NT2/D1 (cell line): ENCODE data around the gene NONO.
A peak's percentile ranks its signal among the peaks of the same experiment; 100 is the strongest.
"Not testable (repeated sequence)": the region's sequence is repeated elsewhere in the genome, so short reads cannot be mapped to it uniquely, and the experiment has no call there.

ENCODE experiments used
- DNase-seq: peaks from one replicate; pipeline ENCODE4 v3.0.0-alpha.2; 2011; ENCODE audit warnings: low read depth, low spot score
- H3K27me3 ChIP-seq: 2 replicates; pipeline ENCODE4 v1.6.0; 2011; ENCODE audit warnings: mild to moderate bottlenecking; ENCODE audit not compliant: insufficient read length, insufficient read depth
- H3K36me3 ChIP-seq: 2 replicates; pipeline ENCODE4 v1.6.1; 2011; ENCODE audit warnings: mild to moderate bottlenecking, low read length, mixed read lengths; ENCODE audit not compliant: insufficient read depth, insufficient read length
- H3K4me1 ChIP-seq: 2 replicates; pipeline ENCODE4 v1.5.1; 2011; ENCODE audit not compliant: insufficient read depth, insufficient read length
- H3K4me3 ChIP-seq: 2 replicates; pipeline ENCODE4 v1.5.1; 2011; ENCODE audit warnings: low read depth; ENCODE audit not compliant: insufficient read length
- H3K9ac ChIP-seq: 2 replicates; pipeline ENCODE4 v1.6.0; 2011; ENCODE audit warnings: low read depth; ENCODE audit not compliant: insufficient read length
- H3K9me3 ChIP-seq: 2 replicates; pipeline ENCODE4 v1.5.1; 2011; ENCODE audit warnings: mild to moderate bottlenecking, low read length; ENCODE audit not compliant: insufficient read depth
- SUZ12 ChIP-seq: IDR thresholded peaks from 2 replicates; pipeline ENCODE4 v1.6.1; 2011; ENCODE audit not compliant: insufficient read length, insufficient read depth; ENCODE audit errors: extremely low read depth
- YY1 ChIP-seq: IDR thresholded peaks from 2 replicates; pipeline ENCODE4 v1.6.1; 2011; ENCODE audit not compliant: insufficient read length, insufficient read depth
- ZNF274 ChIP-seq: IDR thresholded peaks from 2 replicates; pipeline ENCODE4 v1.6.1; 2011; ENCODE audit warnings: mild to moderate bottlenecking, low read depth, low read length

The NONO gene

GRCh38 chrX:71250841-71251240, 32.6 kb upstream of the NONO start:
- H3K27me3 ChIP-seq: no peaks in the 10 kb centered on the region
- no peak overlapping the region for H3K9ac ChIP-seq
- H3K4me1 ChIP-seq: peaks cover 8% of the 10 kb centered on the region
- no peaks in the 10 kb centered on the region for H3K9me3 ChIP-seq
- peaks cover 69% of the 10 kb centered on the region for H3K36me3 ChIP-seq
- TF ChIP-seq YY1: no peak
- no peak for TF ChIP-seq SUZ12
- TF ChIP-seq ZNF274: no peak
- no peak for DNase-seq
- H3K4me3 ChIP-seq: no peak overlapping the region

GRCh38 chrX:71251466-71251973, 31.9 kb upstream of the NONO start:
- H3K27me3 ChIP-seq: no peaks in the 10 kb centered on the region
- peaks cover 8% of the 10 kb centered on the region for H3K4me1 ChIP-seq
- TF ChIP-seq SUZ12 (no peak), ZNF274 (no peak), YY1 (no peak)
- peak overlapping the region; percentile 45 for H3K4me3 ChIP-seq
- no peak for DNase-seq
- peaks cover 63% of the 10 kb centered on the region for H3K36me3 ChIP-seq
- peak overlapping the region; percentile 21 for H3K9ac ChIP-seq
- H3K9me3 ChIP-seq: no peaks in the 10 kb centered on the region

- no peaks in the 10 kb centered on the region for H3K9me3 ChIP-seq
These were observed 31.2 kb upstream of the NONO start for GRCh38 chrX:71252221-71252620.

GRCh38 chrX:71253253-71254091, 30.0 kb upstream of the NONO start:
- no peak for TF ChIP-seq YY1
- no peak for TF ChIP-seq ZNF274
- TF ChIP-seq SUZ12: no peak
- H3K27me3 ChIP-seq: no peaks in the 10 kb centered on the region
- peak overlapping the region; percentile 93 for H3K9ac ChIP-seq
- H3K4me1 ChIP-seq: peaks cover 8% of the 10 kb centered on the region
- H3K9me3 ChIP-seq: no peaks in the 10 kb centered on the region
- peak overlapping the region; percentile 91 for H3K4me3 ChIP-seq
- no peak for DNase-seq
- peaks cover 43% of the 10 kb centered on the region for H3K36me3 ChIP-seq

More at GRCh38 chrX:71252221-71252620, 31.2 kb upstream of the NONO start:
- peaks cover 56% of the 10 kb centered on the region for H3K36me3 ChIP-seq
- no peak for DNase-seq
- H3K27me3 ChIP-seq: no peaks in the 10 kb centered on the region
- peak overlapping the region; percentile 21 for H3K9ac ChIP-seq
- peak overlapping the region; percentile 45 for H3K4me3 ChIP-seq
- TF ChIP-seq SUZ12: no peak
- TF ChIP-seq YY1: no peak
- no peak for TF ChIP-seq ZNF274
- H3K4me1 ChIP-seq: peaks cover 8% of the 10 kb centered on the region

- peak within 1 kb of the TSS; percentile 91 for H3K4me3 ChIP-seq
- H3K27me3 ChIP-seq: no peaks in the 10 kb centered on the region
- no peak for TF ChIP-seq ZNF274
- no peak for TF ChIP-seq YY1
- no peak for TF ChIP-seq SUZ12
- H3K36me3 ChIP-seq: peaks cover 35% of the 10 kb centered on the region
- H3K9ac ChIP-seq: peak within 1 kb of the TSS; percentile 93
- DNase-seq: peak; percentile 81
- H3K9me3 ChIP-seq: no peaks in the 10 kb centered on the region
- H3K4me1 ChIP-seq: peaks cover 8% of the 10 kb centered on the region
These were observed 29.1 kb upstream of the NONO start, which contains the start of gene ZMYM3 for GRCh38 chrX:71254092-71254963. TSS of gene ZMYM3 (minus strand) at chrX:71254140. CDS start at chrX:71253255, 885 bp downstream.

GRCh38 chrX:71256051-71256450, 27.4 kb upstream of the NONO start:
- Histone ChIP-seq H3K27me3 (no peaks in the 10 kb centered on the region), H3K36me3 (peaks cover 17% of the 10 kb centered on the region), H3K9ac (no peak overlapping the region), H3K9me3 (no peaks in the 10 kb centered on the region), H3K4me1 (peaks cover 2% of the 10 kb centered on the region), H3K4me3 (no peak overlapping the region)
- no peak for DNase-seq
- TF ChIP-seq YY1: no peak
- TF ChIP-seq SUZ12: no peak
- TF ChIP-seq ZNF274: no peak

- Histone ChIP-seq H3K9me3 (no peaks in the 10 kb centered on the region), H3K4me1 (peaks cover under 1% of the 10 kb centered on the region), H3K9ac (no peak overlapping the region), H3K4me3 (no peak overlapping the region), H3K36me3 (peaks cover 11% of the 10 kb centered on the region), H3K27me3 (no peaks in the 10 kb centered on the region)
- TF ChIP-seq SUZ12 (no peak), ZNF274 (no peak), YY1 (no peak)
- DNase-seq: no peak
These were observed 26.6 kb upstream of the NONO start for GRCh38 chrX:71256856-71257255.

GRCh38 chrX:71268624-71269023, 14.8 kb upstream of the NONO start:
- peaks cover 22% of the 10 kb centered on the region; the same call in 1 of the 2 replicates for H3K9me3 ChIP-seq
- DNase-seq, H3K4me3 ChIP-seq, H3K27me3 ChIP-seq, H3K9ac ChIP-seq, H3K36me3 ChIP-seq, H3K4me1 ChIP-seq: not testable (repeated sequence)
